ENCODE data around the gene TEX2. TPM values are rescaled to one million over a fixed set of nuclear protein-coding genes. Genes with fewer than 3 reads are reported as not detected.
A peak's percentile ranks its signal among the peaks of the same experiment; 100 is the strongest.

Gene TEX2
- total RNA-seq, 1 experiment from 2014 or later, result 10.8 TPM

DNA sequence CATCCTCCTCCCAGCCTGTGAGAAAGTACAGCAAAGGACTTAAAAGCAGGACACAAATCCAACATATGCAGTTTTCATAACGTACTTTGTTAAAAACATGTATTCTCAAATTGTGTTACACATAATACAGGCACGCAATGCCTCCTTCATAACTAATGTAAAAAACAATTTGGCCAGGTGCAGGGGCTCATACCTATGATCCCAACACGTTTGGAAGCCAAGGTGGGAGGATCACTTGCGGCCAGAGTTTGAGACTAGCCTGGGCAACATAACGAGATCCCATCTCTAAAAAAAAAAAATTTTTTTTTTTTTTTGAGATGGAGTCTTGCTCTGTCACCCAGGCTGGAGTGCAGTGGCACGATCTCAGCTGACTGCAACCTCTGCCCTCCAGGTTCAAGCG, 20.4 kb downstream of the TEX2 start (continued):
- TF ChIP-seq ZNF416 (CRISPR knock-in tag; IDR thresholded peaks at IDR 0.05), result no peak
- no peak for TF ChIP-seq ZNF219 (CRISPR knock-in tag; IDR thresholded peaks at IDR 0.05; ENCODE audit: borderline replicate concordance)

DNA sequence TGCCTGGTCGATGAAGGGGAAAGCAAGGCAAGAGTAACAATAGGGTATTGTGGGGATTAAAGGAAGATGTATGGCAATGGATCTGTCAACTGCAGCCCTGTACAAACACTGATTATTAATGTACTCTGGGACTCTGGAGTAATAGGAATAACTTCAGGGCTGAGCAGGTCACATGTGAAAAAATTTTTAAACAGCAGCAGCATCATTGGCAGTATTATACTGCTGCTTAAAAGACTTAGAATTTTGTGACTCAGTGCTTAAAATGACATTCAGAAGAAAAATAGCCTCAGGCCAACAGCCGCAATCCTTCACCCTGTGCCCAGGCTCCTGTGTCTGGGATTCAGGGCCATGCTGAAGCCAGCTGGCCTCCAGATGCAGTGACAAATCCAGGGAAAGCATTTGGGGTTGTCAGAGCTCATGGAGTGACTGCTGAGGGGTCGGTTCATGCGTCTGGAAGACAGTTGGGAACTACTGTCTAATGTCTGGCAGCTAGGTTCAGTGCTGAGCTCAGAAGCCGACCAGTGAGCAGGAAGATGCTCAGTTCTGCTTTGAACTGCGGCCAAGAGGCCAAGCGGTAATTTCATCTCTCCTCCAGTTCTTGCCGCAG, 22.2 kb downstream of the TEX2 start:
- no peaks in the 10 kb centered on the region for H3K27me3 Mint-ChIP-seq (ENCODE audit: low read depth)
- no peak overlapping the region for H3K4me3 Mint-ChIP-seq
- TF ChIP-seq, protein P1, sequence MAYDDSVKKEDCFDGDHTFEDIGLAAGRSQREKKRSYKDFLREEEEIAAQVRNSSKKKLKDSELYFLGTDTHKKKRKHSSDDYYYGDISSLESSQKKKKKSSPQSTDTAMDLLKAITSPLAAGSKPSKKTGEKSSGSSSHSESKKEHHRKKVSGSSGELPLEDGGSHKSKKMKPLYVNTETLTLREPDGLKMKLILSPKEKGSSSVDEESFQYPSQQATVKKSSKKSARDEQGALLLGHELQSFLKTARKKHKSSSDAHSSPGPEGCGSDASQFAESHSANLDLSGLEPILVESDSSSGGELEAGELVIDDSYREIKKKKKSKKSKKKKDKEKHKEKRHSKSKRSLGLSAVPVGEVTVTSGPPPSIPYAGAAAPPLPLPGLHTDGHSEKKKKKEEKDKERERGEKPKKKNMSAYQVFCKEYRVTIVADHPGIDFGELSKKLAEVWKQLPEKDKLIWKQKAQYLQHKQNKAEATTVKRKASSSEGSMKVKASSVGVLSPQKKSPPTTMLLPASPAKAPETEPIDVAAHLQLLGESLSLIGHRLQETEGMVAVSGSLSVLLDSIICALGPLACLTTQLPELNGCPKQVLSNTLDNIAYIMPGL (CRISPR knock-in tag; IDR thresholded peaks at IDR 0.05), result no peak
- no peak for TF ChIP-seq CREM (CRISPR knock-in tag; IDR thresholded peaks at IDR 0.05)
- TF ChIP-seq SMAD3 (CRISPR knock-in tag; IDR thresholded peaks at IDR 0.05; ENCODE audit: borderline replicate concordance), result no peak
- no peak for TF ChIP-seq JUN (CRISPR knock-in tag; IDR thresholded peaks at IDR 0.05)
- no peak for TF ChIP-seq USF1 (CRISPR knock-in tag; IDR thresholded peaks at IDR 0.05)
- no peak for TF ChIP-seq GTF2I (CRISPR knock-in tag; conservative IDR thresholded peaks at IDR 0.05)
- TF ChIP-seq MXD4 (CRISPR knock-in tag; IDR thresholded peaks at IDR 0.05; ENCODE audit: borderline replicate concordance), result no peak
- TF ChIP-seq NR1H2 (CRISPR knock-in tag; IDR thresholded peaks at IDR 0.05), result no peak
- no peak for TF ChIP-seq SMAD4 (CRISPR knock-in tag; IDR thresholded peaks at IDR 0.05)
- TF ChIP-seq ZNF263 (CRISPR knock-in tag; IDR thresholded peaks at IDR 0.05; ENCODE audit: low read depth), result no peak
- TF ChIP-seq, protein P2, sequence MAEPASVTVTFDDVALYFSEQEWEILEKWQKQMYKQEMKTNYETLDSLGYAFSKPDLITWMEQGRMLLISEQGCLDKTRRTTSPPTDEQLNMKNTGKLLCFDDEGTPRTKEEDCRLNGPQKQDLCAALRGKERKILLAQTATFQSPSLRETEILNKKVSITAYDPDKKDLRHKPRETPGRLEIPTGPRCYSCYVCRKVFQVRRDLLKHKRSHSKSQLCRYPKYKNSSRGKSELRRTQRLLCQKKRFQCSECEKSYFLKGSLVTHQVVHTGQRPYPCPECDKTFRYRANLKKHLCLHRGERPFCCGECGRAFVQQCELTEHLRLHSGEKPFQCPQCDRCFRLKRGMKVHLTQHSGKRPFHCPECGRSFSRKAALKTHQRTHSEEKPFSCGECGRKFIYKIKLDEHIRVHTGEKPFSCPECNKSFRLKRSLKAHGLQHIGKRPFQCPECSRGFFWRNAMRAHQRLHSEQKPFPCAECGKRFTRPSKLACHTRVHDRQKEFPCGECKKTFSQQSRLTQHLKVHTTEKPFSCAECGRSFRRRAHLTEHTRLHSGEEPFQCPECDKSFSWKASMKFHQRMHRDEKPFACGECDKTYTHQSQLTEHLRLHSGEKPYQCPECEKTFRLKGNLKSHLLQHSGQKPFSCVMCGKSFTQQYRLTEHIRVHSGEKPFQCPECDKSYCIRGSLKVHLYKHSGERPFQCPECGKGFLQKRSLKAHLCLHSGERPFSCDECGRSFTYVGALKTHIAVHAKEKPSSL (CRISPR knock-in tag; conservative IDR thresholded peaks at IDR 0.05), result no peak
- no peak for TF ChIP-seq IRF1 (CRISPR knock-in tag; IDR thresholded peaks at IDR 0.05)
- TF ChIP-seq, protein P3, sequence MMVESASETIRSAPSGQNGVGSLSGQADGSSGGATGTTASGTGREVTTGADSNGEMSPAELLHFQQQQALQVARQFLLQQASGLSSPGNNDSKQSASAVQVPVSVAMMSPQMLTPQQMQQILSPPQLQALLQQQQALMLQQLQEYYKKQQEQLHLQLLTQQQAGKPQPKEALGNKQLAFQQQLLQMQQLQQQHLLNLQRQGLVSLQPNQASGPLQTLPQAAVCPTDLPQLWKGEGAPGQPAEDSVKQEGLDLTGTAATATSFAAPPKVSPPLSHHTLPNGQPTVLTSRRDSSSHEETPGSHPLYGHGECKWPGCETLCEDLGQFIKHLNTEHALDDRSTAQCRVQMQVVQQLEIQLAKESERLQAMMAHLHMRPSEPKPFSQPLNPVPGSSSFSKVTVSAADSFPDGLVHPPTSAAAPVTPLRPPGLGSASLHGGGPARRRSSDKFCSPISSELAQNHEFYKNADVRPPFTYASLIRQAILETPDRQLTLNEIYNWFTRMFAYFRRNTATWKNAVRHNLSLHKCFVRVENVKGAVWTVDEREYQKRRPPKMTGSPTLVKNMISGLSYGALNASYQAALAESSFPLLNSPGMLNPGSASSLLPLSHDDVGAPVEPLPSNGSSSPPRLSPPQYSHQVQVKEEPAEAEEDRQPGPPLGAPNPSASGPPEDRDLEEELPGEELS (CRISPR knock-in tag; IDR thresholded peaks at IDR 0.05), result no peak
- TF ChIP-seq PREB (CRISPR knock-in tag; IDR thresholded peaks at IDR 0.05; ENCODE audit: borderline replicate concordance), result no peak
- TF ChIP-seq ZNF671 (CRISPR knock-in tag; IDR thresholded peaks at IDR 0.05), result no peak
- no peak for TF ChIP-seq KAT7 (CRISPR knock-in tag; IDR thresholded peaks at IDR 0.05; ENCODE audit: borderline replicate concordance)
- no peak for TF ChIP-seq ZNF219 (CRISPR knock-in tag; IDR thresholded peaks at IDR 0.05; ENCODE audit: borderline replicate concordance)
- no peaks in the 10 kb centered on the region for H3K9me3 Mint-ChIP-seq
- no peak for ATAC-seq
- ChIA-PET POLR2A (interaction anchor here (0.5 kb wide), 1 partner anchor 97 kb away, joined by 3 read pairs; no protein-coding TSS in a partner anchor), CTCF (interaction anchor here (0.7 to 1.1 kb wide), 2 partner anchors 23 to 107 kb away, joined by 3 read pairs; no protein-coding TSS in a partner anchor)
- peak overlapping the region; percentile 72 for H3K27ac Mint-ChIP-seq
- no peak for DNase-seq (ENCODE audit: low spot score)
- H3K36me3 Mint-ChIP-seq, result no peaks in the 10 kb centered on the region
- H3K4me1 Mint-ChIP-seq, result peaks cover 30% of the 10 kb centered on the region

All from WTC11 (cell line).